IMR-90 (cell line): Measurements from ENCODE around the gene MAP2. TPM values are rescaled to one million over a fixed set of nuclear protein-coding genes. Genes with fewer than 3 reads are reported as not detected.

Experiments used
- ATAC-seq: fragments of 200-7000 bp; cut with Tn5 transposase; 2 replicates; pipeline ENCODE4 v1.9.1; 2020; ENCODE audit warnings: low read depth, mild to moderate bottlenecking, moderate library complexity
- BruUV-seq: library from RNA; stranded (reverse); fragments of 400-500 nt; replicated peaks from 2 replicates; lab custom pipeline; 2021; lab: Mats Ljungman, UMichigan
- CTCF ChIA-PET: fragments of 300-600 bp; formaldehyde crosslinking; extraction: SDS; loops from one replicate; lab custom pipeline; 2021; ENCODE audit warnings: antibody characterized with exemption; lab: Yijun Ruan, JAX
- POLR2A ChIA-PET: fragments of 300-600 bp; sonication (Branson Sonifier 250); formaldehyde crosslinking; loops from one replicate; lab custom pipeline; 2022; ENCODE audit warnings: antibody characterized with exemption; ENCODE audit not compliant: unreplicated experiment; lab: Charles Lee
- DNase-seq: peaks from one replicate; pipeline ENCODE4 v3.0.0; 2013
- H2AFZ ChIP-seq: replicated peaks from 2 replicates; pipeline ENCODE3; 2013; ENCODE audit warnings: low read length, mild to moderate bottlenecking; ENCODE audit not compliant: poor library complexity
- H2AK5ac ChIP-seq: 2 replicates; pipeline ENCODE4 v1.6.1; 2013; ENCODE audit warnings: low read depth, low read length, inconsistent platforms
- H2AK9ac ChIP-seq: replicated peaks from 2 replicates; pipeline ENCODE3; 2013; ENCODE audit warnings: mild to moderate bottlenecking, low read depth, low read length, moderate library complexity; ENCODE audit not compliant: poor library complexity
- H2BK120ac ChIP-seq: 2 replicates; pipeline ENCODE4 v1.6.1; 2013; ENCODE audit warnings: low read depth, low read length, inconsistent platforms
- H2BK15ac ChIP-seq: 3 replicates; pipeline ENCODE4 v1.6.1; 2013; ENCODE audit warnings: low read depth, low read length, inconsistent platforms
- H2BK20ac ChIP-seq: 2 replicates; pipeline ENCODE4 v1.6.1; 2013; ENCODE audit warnings: low read depth, mild to moderate bottlenecking, inconsistent platforms, low read length, moderate library complexity
- H2BK5ac ChIP-seq: 2 replicates; pipeline ENCODE4 v1.6.1; 2013; ENCODE audit warnings: mild to moderate bottlenecking, low read depth, low read length, inconsistent platforms; ENCODE audit not compliant: poor library complexity, severe bottlenecking
- H3K14ac ChIP-seq: replicated peaks from 2 replicates; pipeline ENCODE4 v1.6.1; 2013; ENCODE audit warnings: low read depth, low read length, inconsistent platforms
- H3K18ac ChIP-seq: 2 replicates; pipeline ENCODE4 v1.6.1; 2013; ENCODE audit warnings: low read depth, low read length, control low read depth
- H3K23ac ChIP-seq: 2 replicates; pipeline ENCODE4 v1.6.1; 2013; ENCODE audit warnings: low read depth, low read length, inconsistent platforms
- H3K27ac ChIP-seq: 2 replicates; pipeline ENCODE4 v1.5.1; 2013; ENCODE audit warnings: mild to moderate bottlenecking, control low read depth, low read length; ENCODE audit not compliant: insufficient read depth
- H3K27me3 ChIP-seq: 2 replicates; pipeline ENCODE4 v1.6.1; 2013; ENCODE audit warnings: low read length; ENCODE audit not compliant: control insufficient read depth, insufficient read depth
- H3K36me3 ChIP-seq: 2 replicates; pipeline ENCODE4 v1.6.1; 2013; ENCODE audit warnings: low read length, mixed read lengths; ENCODE audit not compliant: control insufficient read depth, insufficient read depth
- H3K4ac ChIP-seq: 2 replicates; pipeline ENCODE4 v1.6.1; 2013; ENCODE audit warnings: low read depth, low read length, inconsistent platforms
- H3K4me1 ChIP-seq: 2 replicates; pipeline ENCODE4 v1.6.1; 2013; ENCODE audit warnings: low read length, mixed read lengths; ENCODE audit not compliant: control insufficient read depth, insufficient read depth
- H3K4me2 ChIP-seq: 2 replicates; pipeline ENCODE4 v1.6.1; 2013; ENCODE audit warnings: low read depth, mild to moderate bottlenecking, control low read depth, low read length, moderate library complexity
- H3K4me3 ChIP-seq: 2 replicates; pipeline ENCODE4 v1.5.1; 2013; ENCODE audit warnings: low read depth, mild to moderate bottlenecking, control low read depth, low read length, moderate library complexity; ENCODE audit not compliant: insufficient read depth
- H3K56ac ChIP-seq: 2 replicates; pipeline ENCODE4 v1.6.1; 2013; ENCODE audit warnings: low read length, inconsistent platforms; ENCODE audit not compliant: insufficient read depth; ENCODE audit errors: extremely low read depth
- H3K79me1 ChIP-seq, 2 experiments: 2 replicates each; pipeline ENCODE4 v1.6.1; 2013; ENCODE audit warnings: low read length in 2 of 2, inconsistent platforms in 1 of 2, low read depth in 1 of 2
- H3K9ac ChIP-seq: 2 replicates; pipeline ENCODE4 v1.6.1; 2013; ENCODE audit warnings: low read depth, low read length, control low read depth
- H3K9me1 ChIP-seq: 2 replicates; pipeline ENCODE4 v1.6.1; 2013; ENCODE audit warnings: low read length, inconsistent platforms; ENCODE audit not compliant: insufficient read depth
- H3K9me3 ChIP-seq: 2 replicates; pipeline ENCODE4 v1.6.1; 2013; ENCODE audit warnings: low read length; ENCODE audit not compliant: control insufficient read depth, insufficient read depth
- H4K20me1 ChIP-seq: 2 replicates; pipeline ENCODE4 v1.6.1; 2013; ENCODE audit warnings: low read length, inconsistent platforms; ENCODE audit not compliant: insufficient read depth
- H4K5ac ChIP-seq: 2 replicates; pipeline ENCODE4 v1.6.1; 2013; ENCODE audit warnings: mild to moderate bottlenecking, low read depth, low read length, control low read depth
- H4K8ac ChIP-seq, 2 experiments: 2 replicates each; pipeline ENCODE4 v1.6.1; 2013; ENCODE audit warnings: low read depth in 2 of 2, low read length in 2 of 2, control low read depth in 1 of 2, inconsistent platforms in 1 of 2
- H4K91ac ChIP-seq: 2 replicates; pipeline ENCODE4 v1.6.1; 2013; ENCODE audit warnings: low read depth, low read length, inconsistent platforms; ENCODE audit not compliant: insufficient read depth
- BHLHE40 ChIP-seq: fragments of 150-350 bp; IDR thresholded peaks from 2 replicates; pipeline ENCODE4 v1.6.1; 2016; ENCODE audit warnings: mild to moderate bottlenecking, low read depth, low read length
- CEBPB ChIP-seq: IDR thresholded peaks from 2 replicates; pipeline ENCODE4 v1.6.1; 2012; ENCODE audit warnings: low read depth, low read length, improper control_type of control experiment
- MAFK ChIP-seq: IDR thresholded peaks from 2 replicates; pipeline ENCODE4 v1.6.1; 2012; ENCODE audit warnings: low read depth, low read length, improper control_type of control experiment
- WGBS, 2 experiments: methylation state at CpG; one replicate each; pipeline versions ENCODE4 v1.1.5 to v1.1.7; 2013; ENCODE audit warnings: missing lambda C conversion rate in 2 of 2; ENCODE audit not compliant: insufficient read length in 1 of 2; ENCODE audit errors: extremely low coverage in 2 of 2; 5-methylcytosine and 5-hydroxymethylcytosine counted together
- dilution Hi-C: fragments of 300-500 bp; cut with HindIII; formaldehyde crosslinking; loops from one replicate; pipeline ENCODE4 v1.14.3; 2018; ENCODE audit warnings: low sequenced_read_pairs; ENCODE audit not compliant: unreplicated experiment
- in situ Hi-C: fragments of 300-500 bp; cut with MboI; formaldehyde crosslinking; loops from 3 replicates; pipeline ENCODE4 v1.14.3; 2019; ENCODE audit warnings: low sequenced_read_pairs, inconsistent platforms, mixed read lengths
- intact Hi-C: fragments of 100-400 bp; cut with micrococcal nuclease; formaldehyde crosslinking; loops from 2 replicates; pipeline ENCODE4 v1.10.0; 2022
- polyA plus RNA-seq, 3 experiments: library from polyadenylated mRNA; depleted of rRNA; stranded (reverse); fragments of >200 nt; gene quantifications; 2 replicates each; pipeline ENCODE4 v1.2.3, GENCODE V29; 2012; ENCODE audit warnings: low replicate concordance in 1 of 3
- total RNA-seq: library from RNA; depleted of rRNA; stranded (reverse); fragments of >200 nt; gene quantifications from 2 replicates; pipeline ENCODE4 v1.2.3, GENCODE V29; 2012

MAP2 gene
- total and polyA plus RNA-seq, 2 of the 4 experiments (the other 2 are of a cell fraction) = 0.29 to 0.36 TPM

GRCh38 chr2:209753020-209753419, 329.2 kb downstream of the MAP2 start:
- H3K56ac ChIP-seq = no peak overlapping the region
- H2BK15ac ChIP-seq = no peak overlapping the region
- no peak overlapping the region for H4K8ac ChIP-seq
- no peak overlapping the region for H2AFZ ChIP-seq
- TF ChIP-seq BHLHE40 = no peak
- TF ChIP-seq MAFK = no peak
- 0 out of 2 replicates have a peak, but pooled peaks have one; percentile 33 for TF ChIP-seq CEBPB
- H3K9me3 ChIP-seq = peaks cover 5% of the 10 kb centered on the region; the same call in 1 of the 2 replicates
- H4K5ac ChIP-seq = no peak overlapping the region
- H3K23ac ChIP-seq = no peak overlapping the region
- H3K9ac ChIP-seq = no peak overlapping the region
- H2BK120ac ChIP-seq = no peak overlapping the region
- ChIA-PET CTCF (no interaction called here), POLR2A (no interaction called here)
- no peak overlapping the region for H2BK20ac ChIP-seq
- H3K18ac ChIP-seq = no peak overlapping the region
- no peak overlapping the region for H3K4me3 ChIP-seq
- WGBS, 2 experiments = no CpG with 5 or more reads among the region's 3 CpGs
- no peaks in the 10 kb centered on the region for H3K36me3 ChIP-seq
- no peaks in the 10 kb centered on the region for H4K20me1 ChIP-seq
- dilution Hi-C loops (no loop called here), in situ Hi-C loops (no loop called here), intact Hi-C loops (no loop called here)
- no peak for DNase-seq
- no peak overlapping the region for H3K14ac ChIP-seq
- H3K27me3 ChIP-seq = no peaks in the 10 kb centered on the region
- H2AK5ac ChIP-seq = no peak overlapping the region
- no peaks in the 10 kb centered on the region for H3K9me1 ChIP-seq
- BruUV-seq = no TSS peak
- H2AK9ac ChIP-seq = no peak overlapping the region
- H3K4me2 ChIP-seq = no peak overlapping the region
- H2BK5ac ChIP-seq = no peak overlapping the region
- no peak overlapping the region for H3K27ac ChIP-seq
- H4K91ac ChIP-seq = no peak overlapping the region
- ATAC-seq = no peak
- H3K4ac ChIP-seq = no peak overlapping the region
- H3K79me1 ChIP-seq = no peaks in the 10 kb centered on the region
- no peaks in the 10 kb centered on the region for H3K4me1 ChIP-seq
